Mesenchymal stem cell (in vitro differentiated cells and primary cell): ENCODE data around the gene C10orf62.

Experiments used
- DNase-seq: peaks from one replicate; pipeline ENCODE4 v3.0.0-alpha.2; 2013
- H2AFZ ChIP-seq: one replicate; pipeline ENCODE4 v1.6.1; 2013; ENCODE audit warnings: low read depth, mild to moderate bottlenecking, control low read depth, inconsistent platforms, low read length, moderate library complexity
- H2AK5ac ChIP-seq: 2 replicates; pipeline ENCODE4 v1.6.1; 2013; ENCODE audit warnings: low read length, moderate library complexity, mild to moderate bottlenecking, inconsistent platforms; ENCODE audit not compliant: severe bottlenecking
- H2BK120ac ChIP-seq: one replicate; pipeline ENCODE4 v1.6.1; 2013; ENCODE audit warnings: low read depth, mild to moderate bottlenecking, inconsistent platforms, low read length, moderate library complexity
- H2BK12ac ChIP-seq, 2 experiments: one replicate each; pipeline ENCODE4 v1.6.1; 2013; ENCODE audit warnings: inconsistent platforms in 2 of 2, low read length in 2 of 2, mild to moderate bottlenecking in 2 of 2, moderate library complexity in 2 of 2, control low read depth in 1 of 2
- H2BK15ac ChIP-seq: one replicate; pipeline ENCODE4 v1.6.1; 2013; ENCODE audit warnings: mild to moderate bottlenecking, low read depth, inconsistent platforms; ENCODE audit not compliant: poor library complexity, severe bottlenecking
- H2BK5ac ChIP-seq: 2 replicates; pipeline ENCODE4 v1.6.1; 2013; ENCODE audit warnings: low read depth, mild to moderate bottlenecking, low read length, control low read depth, inconsistent platforms; ENCODE audit not compliant: poor library complexity, severe bottlenecking
- H3K14ac ChIP-seq, 2 experiments: one replicate each; pipeline ENCODE4 v1.6.1; 2013; ENCODE audit warnings: inconsistent platforms in 2 of 2, low read length in 2 of 2, control low read depth in 1 of 2, mild to moderate bottlenecking in 1 of 2, moderate library complexity in 1 of 2
- H3K18ac ChIP-seq, 2 experiments: one replicate each; pipeline ENCODE4 v1.6.1; 2013; ENCODE audit warnings: inconsistent platforms in 2 of 2, low read length in 2 of 2, control low read depth in 1 of 2, low read depth in 1 of 2, mild to moderate bottlenecking in 1 of 2
- H3K23ac ChIP-seq, 2 experiments: one replicate each; pipeline ENCODE4 v1.6.1; 2013; ENCODE audit warnings: inconsistent platforms in 2 of 2, low read length in 2 of 2, mild to moderate bottlenecking in 2 of 2, moderate library complexity in 2 of 2, control low read depth in 1 of 2
- H3K27ac ChIP-seq: 2 replicates; pipeline ENCODE4 v1.5.1; 2013; ENCODE audit warnings: mild to moderate bottlenecking, moderate library complexity, low read length, control low read depth, inconsistent platforms; ENCODE audit not compliant: poor library complexity, severe bottlenecking
- H3K27me3 ChIP-seq, 2 experiments: 2 replicates each; pipeline versions ENCODE4 v1.6.1 to v1.7.0; 2013; ENCODE audit warnings: low read length in 2 of 2, mild to moderate bottlenecking in 2 of 2, moderate library complexity in 2 of 2, control low read depth in 1 of 2, inconsistent platforms in 1 of 2; ENCODE audit not compliant: control insufficient read depth in 1 of 2, insufficient read depth in 1 of 2
- H3K36me3 ChIP-seq, 2 experiments: 2 replicates each; pipeline versions ENCODE4 v1.6.1 to v1.7.0; 2013; ENCODE audit warnings: low read length in 2 of 2, control low read depth in 1 of 2, inconsistent platforms in 1 of 2, low read depth in 1 of 2, mild to moderate bottlenecking in 1 of 2; ENCODE audit not compliant: insufficient read depth in 2 of 2, control insufficient read depth in 1 of 2
- H3K4ac ChIP-seq, 2 experiments: one replicate each; pipeline ENCODE4 v1.6.1; 2013; ENCODE audit warnings: inconsistent platforms in 2 of 2, low read length in 2 of 2, mild to moderate bottlenecking in 2 of 2, moderate library complexity in 2 of 2, control low read depth in 1 of 2, low read depth in 1 of 2
- H3K4me1 ChIP-seq: 2 replicates; pipeline ENCODE4 v1.6.1; 2013; ENCODE audit warnings: low read depth, low read length, control low read depth; ENCODE audit not compliant: control insufficient read depth, insufficient read depth
- H3K4me2 ChIP-seq: 2 replicates; pipeline ENCODE4 v1.6.1; 2013; ENCODE audit warnings: low read length, mild to moderate bottlenecking, inconsistent platforms; ENCODE audit not compliant: poor library complexity, severe bottlenecking
- H3K4me3 ChIP-seq, 2 experiments: 2 replicates each; pipeline versions ENCODE4 v1.5.1 to v1.7.0; 2013; ENCODE audit warnings: low read length in 2 of 2, mild to moderate bottlenecking in 2 of 2, control low read depth in 1 of 2, low read depth in 1 of 2; ENCODE audit not compliant: insufficient read depth in 1 of 2
- H3K79me1 ChIP-seq: replicated peaks from 2 replicates; pipeline ENCODE4 v1.6.1; 2013; ENCODE audit warnings: mild to moderate bottlenecking, control low read depth, low read length, inconsistent platforms; ENCODE audit not compliant: poor library complexity, severe bottlenecking
- H3K9ac ChIP-seq: 2 replicates; pipeline ENCODE4 v1.7.0; 2013; ENCODE audit warnings: mild to moderate bottlenecking, low read length, moderate library complexity
- H3K9me3 ChIP-seq: 2 replicates; pipeline ENCODE4 v1.7.0; 2013; ENCODE audit warnings: mild to moderate bottlenecking, low read length; ENCODE audit not compliant: control insufficient read depth
- H4K8ac ChIP-seq: one replicate; pipeline ENCODE4 v1.6.1; 2013; ENCODE audit warnings: inconsistent platforms, mild to moderate bottlenecking, low read length, moderate library complexity
- H4K91ac ChIP-seq: one replicate; pipeline ENCODE4 v1.6.1; 2013; ENCODE audit warnings: mild to moderate bottlenecking, low read length, inconsistent platforms
- WGBS: methylation state at CpG from one replicate; pipeline ENCODE4 v1.1.7; 2013; ENCODE audit warnings: mixed read lengths; 5-methylcytosine and 5-hydroxymethylcytosine counted together

The C10orf62 gene

DNA sequence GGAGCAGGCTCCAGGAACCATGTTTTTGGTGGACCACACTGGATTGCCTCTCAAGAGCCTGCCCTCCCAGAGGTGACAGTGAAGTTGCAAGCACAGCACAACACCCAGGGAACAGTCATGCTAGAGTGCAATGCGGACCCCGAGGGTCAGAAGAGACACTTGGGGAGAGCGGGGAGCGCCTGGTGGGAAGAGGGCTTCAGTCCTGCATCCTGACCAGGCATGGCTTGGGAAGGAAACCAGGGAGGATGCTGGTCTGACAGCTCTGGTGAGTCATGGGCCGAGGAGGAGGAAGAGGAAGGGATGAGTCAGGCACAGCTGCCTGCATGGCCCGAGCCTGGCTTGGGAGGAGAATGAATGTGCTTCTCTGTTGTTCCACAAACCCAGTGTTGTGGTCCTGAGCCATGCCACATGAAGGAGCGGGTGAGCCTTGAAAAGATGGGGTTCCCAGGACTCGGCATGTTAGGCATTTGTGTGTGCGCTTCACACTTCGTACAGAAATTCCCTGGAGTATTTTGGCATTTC, 46.4 kb upstream of the C10orf62 start:
- Histone ChIP-seq H3K18ac (peak overlapping the region; percentile 90 to 91), H3K4me3 (peak overlapping the region in 1 of 2 experiments; percentile 30), H3K4me1 (peaks cover 51% of the 10 kb centered on the region), H2AFZ (peak overlapping the region; percentile 15), H3K9me3 (no peaks in the 10 kb centered on the region), H3K14ac (peak overlapping the region in 1 of 2 experiments; percentile 55), H3K27me3 (no peaks in the 10 kb centered on the region), H2BK5ac (peak overlapping the region; percentile 79), H4K91ac (peak overlapping the region; percentile 83), H2BK12ac (peak overlapping the region; percentile 73 to 81), H3K79me1 (peaks cover 12% of the 10 kb centered on the region), H3K36me3 (peaks cover 0 to 8% of the 10 kb centered on the region in 2 experiments), H3K23ac (peak overlapping the region in 1 of 2 experiments; percentile 19), H4K8ac (peak overlapping the region; percentile 88), H3K4me2 (no peak overlapping the region), H3K9ac (peak overlapping the region; percentile 81), H2BK120ac (peak overlapping the region; percentile 90), H3K27ac (peak overlapping the region; percentile 96), H2BK15ac (peak overlapping the region; percentile 91), H3K4ac (peak overlapping the region in 1 of 2 experiments; percentile 62), H2AK5ac (peak overlapping the region; percentile 41)
- under 1% methylated on average over 10 of the region's 10 CpGs for WGBS
- DNase-seq = peak; percentile 97

DNA sequence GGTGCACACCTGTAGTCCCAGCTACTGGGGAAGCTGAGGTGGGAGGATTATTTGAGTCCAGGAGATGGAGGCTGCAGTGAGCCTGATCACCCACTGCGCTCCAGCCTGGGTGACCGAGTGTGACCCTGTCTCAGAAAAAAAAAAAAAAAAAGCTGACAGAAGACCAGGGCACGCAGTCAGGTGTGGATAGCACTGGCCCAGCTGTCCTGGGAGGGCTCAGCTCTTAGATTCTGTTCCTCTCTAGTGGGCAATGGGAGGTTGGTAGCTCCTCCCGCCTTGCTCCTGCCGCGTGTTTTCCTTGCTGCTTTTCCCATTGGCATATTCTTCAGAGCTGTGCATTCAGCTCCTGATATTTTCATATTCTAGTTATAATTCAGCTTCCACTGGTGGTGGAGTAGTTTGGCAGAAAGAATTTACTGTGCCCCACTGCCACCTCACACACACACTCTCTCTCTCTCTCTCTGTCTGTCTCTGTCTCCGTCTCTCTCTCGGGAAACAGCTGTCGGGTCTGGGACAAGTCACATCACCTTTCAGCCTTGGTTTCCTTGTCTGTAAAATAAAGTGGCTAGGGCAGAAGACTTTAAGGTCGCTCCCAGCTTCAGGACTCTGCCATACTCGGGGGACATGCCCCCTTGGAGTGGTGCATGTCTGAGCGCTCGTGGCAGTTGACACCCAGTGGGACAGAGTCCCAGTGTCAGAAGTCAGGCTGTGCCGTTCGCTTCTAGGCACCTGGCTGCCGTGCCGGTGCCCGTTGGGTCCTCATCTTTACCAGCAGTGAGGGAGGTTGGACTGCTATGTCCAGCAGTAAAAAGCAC, 42.9 kb upstream of the C10orf62 start:
- WGBS = 81% methylated on average over 15 of the region's 18 CpGs

DNA sequence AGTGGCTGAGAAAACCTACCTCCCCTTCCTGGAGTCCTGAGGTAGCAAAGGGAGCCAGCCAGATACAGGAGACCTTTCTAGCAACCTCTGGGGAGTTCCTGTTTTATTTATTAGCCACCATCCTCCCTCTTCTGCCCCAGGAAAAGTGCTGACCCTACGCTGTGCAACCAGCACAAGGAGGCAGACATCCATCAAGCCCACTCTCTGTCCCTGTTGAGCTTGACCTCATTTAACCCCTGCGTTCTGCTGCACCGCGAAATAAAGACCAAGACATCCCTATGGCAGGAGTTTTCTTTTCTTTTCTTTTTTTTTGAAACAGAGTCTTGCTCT, 42.3 kb upstream of the C10orf62 start:
- no peak overlapping the region for H2AK5ac ChIP-seq
- peaks cover 43% of the 10 kb centered on the region for H3K4me1 ChIP-seq
- whole genome bisulfite sequencing = 44% methylated on average over 4 of the region's 4 CpGs
- H3K9me3 ChIP-seq = no peaks in the 10 kb centered on the region
- H3K9ac ChIP-seq = no peak overlapping the region
- no peak overlapping the region for H2BK120ac ChIP-seq
- peak overlapping the region; percentile 60 for H4K8ac ChIP-seq
- peaks cover 24% of the 10 kb centered on the region for H3K79me1 ChIP-seq
- H2AFZ ChIP-seq = no peak overlapping the region
- H3K18ac ChIP-seq = peak overlapping the region; percentile 57 to 92
- H3K4me3 ChIP-seq = no peak overlapping the region
- no peak overlapping the region for H2BK15ac ChIP-seq
- DNase-seq = peak; percentile 34
- H3K27ac ChIP-seq = no peak overlapping the region
- H3K4me2 ChIP-seq = no peak overlapping the region
- H3K23ac ChIP-seq = no peak overlapping the region
- peak overlapping the region in 1 of 2 experiments; percentile 83 for H2BK12ac ChIP-seq
- H2BK5ac ChIP-seq = no peak overlapping the region
- H3K36me3 ChIP-seq = peaks cover 0 to 31% of the 10 kb centered on the region in 2 experiments
- peak overlapping the region in 1 of 2 experiments; percentile 6 for H3K14ac ChIP-seq
- H3K4ac ChIP-seq = peak overlapping the region; percentile 57 to 72
- peak overlapping the region; percentile 83 for H4K91ac ChIP-seq
- H3K27me3 ChIP-seq = no peaks in the 10 kb centered on the region

More for the DNA sequence above, 42.9 kb upstream of the C10orf62 start:
- Histone ChIP-seq H3K27me3 (no peaks in the 10 kb centered on the region), H2AK5ac (peak overlapping the region; percentile 42), H2AFZ (no peak overlapping the region), H2BK120ac (peak overlapping the region; percentile 21), H2BK5ac (no peak overlapping the region), H3K4me2 (no peak overlapping the region), H3K14ac (peak overlapping the region in 1 of 2 experiments; percentile 6), H3K4me1 (peaks cover 47% of the 10 kb centered on the region), H3K23ac (no peak overlapping the region), H3K36me3 (peaks cover 0 to 28% of the 10 kb centered on the region in 2 experiments), H3K18ac (peak overlapping the region; percentile 57 to 92), H3K79me1 (peaks cover 22% of the 10 kb centered on the region), H2BK12ac (peak overlapping the region; percentile 69 to 83), H3K27ac (no peak overlapping the region), H3K4ac (peak overlapping the region; percentile 57 to 72), H4K91ac (peak overlapping the region; percentile 83), H4K8ac (peak overlapping the region; percentile 60), H3K9ac (no peak overlapping the region), H3K4me3 (no peak overlapping the region), H2BK15ac (no peak overlapping the region), H3K9me3 (no peaks in the 10 kb centered on the region)
- DNase-seq = no peak

DNA sequence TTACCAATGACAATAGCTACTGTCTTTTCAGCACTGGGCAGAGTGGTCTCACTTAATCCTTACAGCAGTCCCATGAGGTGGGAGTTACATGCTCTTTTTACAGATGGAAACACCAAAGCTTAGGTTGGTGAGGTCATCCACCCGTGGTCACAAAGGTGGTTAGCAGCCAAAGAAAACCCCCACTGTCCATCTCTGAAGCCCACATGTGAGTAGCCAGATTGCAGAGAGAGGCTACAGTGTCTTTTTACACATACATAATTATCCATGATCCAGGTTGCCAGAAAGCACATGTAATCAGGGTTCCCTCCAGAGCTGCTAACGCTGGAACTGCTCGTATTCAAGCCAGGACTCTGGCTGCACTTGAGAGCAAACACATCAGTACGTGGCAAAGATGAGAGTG, 41.6 kb upstream of the C10orf62 start:
- peak; percentile 38 for DNase-seq
- peaks cover 25% of the 10 kb centered on the region for H3K79me1 ChIP-seq
- H3K4me3 ChIP-seq = no peak overlapping the region
- no peak overlapping the region for H2BK120ac ChIP-seq
- no peak overlapping the region for H4K8ac ChIP-seq
- 71% methylated on average over 4 of the region's 4 CpGs for WGBS
- no peak overlapping the region for H3K27ac ChIP-seq
- no peak overlapping the region for H2BK15ac ChIP-seq
- H3K9ac ChIP-seq = no peak overlapping the region
- no peak overlapping the region for H2AK5ac ChIP-seq
- no peaks in the 10 kb centered on the region for H3K27me3 ChIP-seq
- peak overlapping the region; percentile 18 to 69 for H2BK12ac ChIP-seq
- H3K4me2 ChIP-seq = no peak overlapping the region
- H3K36me3 ChIP-seq = peaks cover 0 to 34% of the 10 kb centered on the region in 2 experiments
- no peaks in the 10 kb centered on the region for H3K9me3 ChIP-seq
- peak overlapping the region in 1 of 2 experiments; percentile 37 for H3K4ac ChIP-seq
- H2AFZ ChIP-seq = no peak overlapping the region
- no peak overlapping the region for H3K23ac ChIP-seq
- no peak overlapping the region for H3K14ac ChIP-seq
- no peak overlapping the region for H2BK5ac ChIP-seq
- H3K18ac ChIP-seq = no peak overlapping the region
- no peak overlapping the region for H4K91ac ChIP-seq
- H3K4me1 ChIP-seq = peaks cover 36% of the 10 kb centered on the region
